NCI-H1694 (cell line): Measurements from ENCODE around the gene RNU6-1.

ENCODE experiments used
- DNase-seq: peaks from one replicate; lab custom pipeline; 2025; lab: John Stamatoyannopoulos, UW

RNU6-1 gene

DNA sequence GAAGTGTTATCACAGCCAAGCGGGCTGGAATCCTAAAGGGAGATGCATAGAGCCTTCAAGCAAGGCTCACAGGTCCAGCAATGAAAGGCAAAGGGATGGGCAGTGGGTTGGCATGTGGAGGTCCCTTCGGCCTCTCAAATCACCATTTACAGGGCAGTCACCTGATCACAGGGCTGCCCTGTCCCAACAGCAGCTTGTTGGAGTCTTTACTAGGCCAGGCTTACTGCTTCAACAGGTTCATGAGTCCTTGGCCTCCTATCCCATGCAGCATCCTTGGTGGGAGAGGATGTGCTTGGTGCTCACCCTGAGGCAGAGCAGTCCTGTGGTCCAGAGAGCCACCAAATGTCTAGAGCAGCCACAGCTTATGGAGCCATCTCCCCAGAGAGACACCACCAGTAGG is 38.7 kb downstream of the RNU6-1 start:
- DNase-seq, result no peak

GRCh38 chr15:67799801-67800205 is 40.0 kb downstream of the RNU6-1 start:
- no peak for DNase-seq

GRCh38 chr15:67796196-67797127 is 43.4 kb downstream of the RNU6-1 start:
- DNase-seq, result no peak

- no peak for DNase-seq
These were observed 44.8 kb downstream of the RNU6-1 start for GRCh38 chr15:67794832-67795574.

DNA sequence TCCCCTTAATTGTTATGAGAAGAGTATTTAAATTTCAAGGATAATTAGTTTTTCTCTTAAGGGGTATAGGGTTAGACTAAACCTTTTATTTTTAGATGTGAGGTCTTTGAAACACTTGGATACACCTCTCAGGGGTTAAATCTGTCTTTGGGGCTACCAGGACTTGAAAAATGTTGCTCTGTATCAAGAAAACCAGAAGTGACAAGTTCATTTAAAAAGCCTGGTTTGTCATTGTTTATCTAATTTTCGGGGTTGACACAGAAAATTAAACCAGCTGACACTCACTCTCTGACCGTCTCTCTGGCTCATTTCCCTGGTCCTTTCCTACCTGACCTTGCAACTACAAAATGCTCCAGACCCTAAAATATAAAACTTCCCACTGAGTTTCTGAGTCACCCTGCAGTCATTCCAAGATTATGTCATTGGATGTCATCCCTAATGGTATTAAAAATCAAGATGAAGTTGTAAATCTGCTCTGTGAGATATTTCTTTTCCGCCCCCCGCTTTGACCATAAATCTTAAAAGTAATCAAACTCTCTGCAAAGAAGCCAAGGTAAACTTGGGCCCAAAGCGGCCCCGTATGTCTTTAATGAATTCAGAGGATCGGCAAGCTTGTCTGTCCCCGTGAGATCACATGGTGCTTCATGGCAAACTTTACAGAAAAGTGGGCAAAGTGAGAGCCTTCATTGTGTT is 47.4 kb downstream of the RNU6-1 start:
- DNase-seq, result no peak

GRCh38 chr15:67790610-67791319 is 49.1 kb downstream of the RNU6-1 start:
- DNase-seq, result no peak
